ENCODE results near the gene USH2A.

The USH2A gene

GRCh38 chr1:215894617-215895016 lies 528.6 kb downstream of the USH2A start:
- H3K27ac ChIP-seq = no peak overlapping the region
- DNase-seq (ENCODE audit: low read depth, low spot score) = no peak

- no peak overlapping the region for H3K27ac ChIP-seq
- DNase-seq (ENCODE audit: low read depth, low spot score) = no peak
Observed at GRCh38 chr1:215891266-215892057, 531.8 kb downstream of the USH2A start.

- no peak overlapping the region for H3K27ac ChIP-seq
- DNase-seq (ENCODE audit: low read depth, low spot score) = no peak
Observed at GRCh38 chr1:215890438-215890837, 532.8 kb downstream of the USH2A start.

GRCh38 chr1:215889871-215890270 lies 533.4 kb downstream of the USH2A start:
- no peak overlapping the region for H3K27ac ChIP-seq
- DNase-seq (ENCODE audit: low read depth, low spot score) = no peak

GRCh38 chr1:215888159-215888558 lies 535.1 kb downstream of the USH2A start:
- DNase-seq (ENCODE audit: low read depth, low spot score) = no peak
- no peak overlapping the region for H3K27ac ChIP-seq

- no peak overlapping the region for H3K27ac ChIP-seq
- DNase-seq (ENCODE audit: low read depth, low spot score) = no peak
Observed at GRCh38 chr1:215887627-215888026, 535.6 kb downstream of the USH2A start.

GRCh38 chr1:215883004-215883403 lies 540.2 kb downstream of the USH2A start:
- no peak overlapping the region for H3K27ac ChIP-seq
- DNase-seq (ENCODE audit: low read depth, low spot score) = no peak

- no peak overlapping the region for H3K27ac ChIP-seq
- no peak for DNase-seq (ENCODE audit: low read depth, low spot score)
Observed at GRCh38 chr1:215878843-215879242, 544.4 kb downstream of the USH2A start.

- DNase-seq (ENCODE audit: low read depth, low spot score) = no peak
- no peak overlapping the region for H3K27ac ChIP-seq
Observed at GRCh38 chr1:215878128-215878527, 545.1 kb downstream of the USH2A start.

GRCh38 chr1:215877452-215877951 lies 545.7 kb downstream of the USH2A start:
- H3K27ac ChIP-seq = no peak overlapping the region
- DNase-seq (ENCODE audit: low read depth, low spot score) = no peak

GRCh38 chr1:215875712-215876111 lies 547.5 kb downstream of the USH2A start:
- no peak for DNase-seq (ENCODE audit: low read depth, low spot score)
- no peak overlapping the region for H3K27ac ChIP-seq

- H3K27ac ChIP-seq = no peak overlapping the region
- DNase-seq (ENCODE audit: low read depth, low spot score) = no peak
Observed at GRCh38 chr1:215875236-215875635, 548.0 kb downstream of the USH2A start.

- no peak overlapping the region for H3K27ac ChIP-seq
- no peak for DNase-seq (ENCODE audit: low read depth, low spot score)
Observed at GRCh38 chr1:215872658-215873057, 550.6 kb downstream of the USH2A start.

GRCh38 chr1:215868500-215868899 lies 554.7 kb downstream of the USH2A start:
- H3K27ac ChIP-seq = no peak overlapping the region
- DNase-seq (ENCODE audit: low read depth, low spot score) = no peak

- no peak for DNase-seq (ENCODE audit: low read depth, low spot score)
- H3K27ac ChIP-seq = no peak overlapping the region
Observed at GRCh38 chr1:215865060-215865459, 558.2 kb downstream of the USH2A start.

GRCh38 chr1:215863796-215864195 lies 559.5 kb downstream of the USH2A start:
- no peak for DNase-seq (ENCODE audit: low read depth, low spot score)
- no peak overlapping the region for H3K27ac ChIP-seq

- H3K27ac ChIP-seq = no peak overlapping the region
- no peak for DNase-seq (ENCODE audit: low read depth, low spot score)
Observed at GRCh38 chr1:215860833-215861232, 562.4 kb downstream of the USH2A start.

GRCh38 chr1:215857317-215857716 lies 565.9 kb downstream of the USH2A start:
- no peak for DNase-seq (ENCODE audit: low read depth, low spot score)
- H3K27ac ChIP-seq = no peak overlapping the region

GRCh38 chr1:215845234-215845891 lies 577.9 kb downstream of the USH2A start:
- no peak overlapping the region for H3K27ac ChIP-seq
- no peak for DNase-seq (ENCODE audit: low read depth, low spot score)

GRCh38 chr1:215844777-215845176 lies 578.5 kb downstream of the USH2A start:
- DNase-seq (ENCODE audit: low read depth, low spot score) = no peak
- no peak overlapping the region for H3K27ac ChIP-seq

GRCh38 chr1:215844266-215844665 lies 579.0 kb downstream of the USH2A start:
- no peak for DNase-seq (ENCODE audit: low read depth, low spot score)
- no peak overlapping the region for H3K27ac ChIP-seq

GRCh38 chr1:215842905-215843304 lies 580.3 kb downstream of the USH2A start:
- DNase-seq (ENCODE audit: low read depth, low spot score) = no peak
- H3K27ac ChIP-seq = no peak overlapping the region
